ENCODE results near the gene POLR2F.

Gene POLR2F

GRCh38 chr22:37982938-37983859 lies 29.7 kb downstream of the POLR2F start:
- DNase-seq = no peak

- DNase-seq = no peak
Measured at GRCh38 chr22:37983860-37984791, 30.6 kb downstream of the POLR2F start, which contains the start of gene SOX10. Gene SOX10 (minus strand): TSS chr22:37984555. CDS start chr22:37983784, 771 bp downstream.

- no peak for DNase-seq
Measured at GRCh38 chr22:37985050-37985585, 31.6 kb downstream of the POLR2F start.

GRCh38 chr22:37985751-37986281 lies 32.3 kb downstream of the POLR2F start:
- no peak for DNase-seq

- no peak for DNase-seq
Measured at GRCh38 chr22:37986371-37986770, 32.9 kb downstream of the POLR2F start.

- no peak for DNase-seq
Measured at GRCh38 chr22:37989146-37990045, 35.9 kb downstream of the POLR2F start.

- DNase-seq = no peak
Measured at GRCh38 chr22:37990301-37990700, 36.8 kb downstream of the POLR2F start.

- no peak for DNase-seq
Measured at GRCh38 chr22:37990862-37991261, 37.4 kb downstream of the POLR2F start.

GRCh38 chr22:37991731-37992442 lies 38.4 kb downstream of the POLR2F start:
- DNase-seq = no peak

- DNase-seq = no peak
Measured at GRCh38 chr22:37994049-37994448, 40.5 kb downstream of the POLR2F start.

- DNase-seq = no peak
Measured at GRCh38 chr22:37994982-37995381, 41.5 kb downstream of the POLR2F start.

- no peak for DNase-seq
Measured at GRCh38 chr22:37995460-37995859, 42.0 kb downstream of the POLR2F start.

GRCh38 chr22:37996079-37996478 lies 42.6 kb downstream of the POLR2F start:
- no peak for DNase-seq

- no peak for DNase-seq
Measured at GRCh38 chr22:37996515-37997246, 43.2 kb downstream of the POLR2F start.

GRCh38 chr22:37998543-37998942 lies 45.0 kb downstream of the POLR2F start:
- DNase-seq = no peak

- no peak for DNase-seq
Measured at GRCh38 chr22:37999236-37999635, 45.7 kb downstream of the POLR2F start.

- no peak for DNase-seq
Measured at GRCh38 chr22:37999640-38000272, 46.3 kb downstream of the POLR2F start.

- DNase-seq = no peak
Measured at GRCh38 chr22:38005943-38006342, 52.4 kb downstream of the POLR2F start.

- no peak for DNase-seq
Measured at GRCh38 chr22:38006906-38007305, 53.4 kb downstream of the POLR2F start.
